Stomach (tissue), 19 donors: Measurements from ENCODE around the gene SLC35D2. TPM values are rescaled to one million over a fixed set of nuclear protein-coding genes. Genes with fewer than 3 reads are reported as not detected.
A peak's percentile ranks its signal among the peaks of the same experiment; 100 is the strongest.

Experiments used
- DNase-seq, 2 donors: peaks; one replicate each; pipeline versions ENCODE4 v3.0.0 to v3.0.0-alpha.2; 2013 to 2019
- H3K27ac ChIP-seq, 5 donors: fragments of 200-600 bp in 4 of 5; sonication (generic) in 4 of 5; one replicate each; pipeline ENCODE4 v1.5.1; 2013 to 2019; ENCODE audit warnings: mild to moderate bottlenecking in 1 of 5, moderate library complexity in 1 of 5
- H3K27me3 ChIP-seq, 3 donors: fragments of 200-600 bp; sonication (generic); one replicate each; pipeline ENCODE4 v1.5.1; 2017 to 2019; ENCODE audit warnings: mixed run types in 1 of 3
- H3K36me3 ChIP-seq, 4 donors: fragments of 200-600 bp; sonication (generic); 1 replicate in 3 of 4; 2 replicates in 1 of 4; pipeline ENCODE4 v1.5.1; 2016 to 2019
- H3K4me1 ChIP-seq, 4 donors: fragments of 200-600 bp; sonication (generic); one replicate each; pipeline ENCODE4 v1.5.1; 2016 to 2019
- H3K4me3 ChIP-seq, 4 donors: fragments of 200-600 bp; sonication (generic) in 3 of 4; one replicate each; pipeline ENCODE4 v1.5.1; 2016 to 2019; ENCODE audit warnings: mild to moderate bottlenecking in 1 of 4
- H3K9me3 ChIP-seq, 4 donors: fragments of 200-600 bp; sonication (generic); one replicate each; pipeline ENCODE4 v1.5.1; 2016 to 2019
- CTCF ChIP-seq, 7 experiments: fragments of 450-650 bp in 4 of 7; fragments of 200-600 bp in 3 of 7; sonication (generic) in 3 of 7; IDR thresholded peaks; one replicate each; pipeline ENCODE4 v1.5.1; 2016 to 2019; ENCODE audit warnings: antibody characterized with exemption in 7 of 7, control low read depth in 2 of 7, mild to moderate bottlenecking in 1 of 7
- EP300 ChIP-seq: sonication (generic); formaldehyde crosslinking; IDR thresholded peaks from one replicate; pipeline ENCODE4 v1.6.1; 2017; ENCODE audit warnings: antibody characterized with exemption
- POLR2A ChIP-seq, 4 donors: fragments of 450-650 bp; IDR thresholded peaks; one replicate each; pipeline ENCODE4 v1.6.1; 2016; ENCODE audit warnings: antibody characterized with exemption in 4 of 4, control low read depth in 2 of 4, mild to moderate bottlenecking in 1 of 4, moderate library complexity in 1 of 4
- POLR2AphosphoS5 ChIP-seq, 3 donors: sonication (generic); formaldehyde crosslinking; IDR thresholded peaks; one replicate each; pipeline ENCODE4 v1.6.1; 2016; ENCODE audit warnings: antibody characterized with exemption in 3 of 3
- WGBS, 5 donors: extraction: QIAGEN DNeasy Blood & Tissue Kit in 3 of 5; methylation state at CpG; one replicate each; pipeline versions ENCODE4 v1.1.5 to v1.1.7; 2013 to 2018; 5-methylcytosine and 5-hydroxymethylcytosine counted together
- intact Hi-C: fragments of 100-400 bp; cut with DNase I; formaldehyde crosslinking; loops from one replicate; pipeline ENCODE4 v1.15.1; 2023; ENCODE audit warnings: low total_unique reads
- long read RNA-seq, 10 donors: transcript quantifications; one replicate each; lab custom pipeline, GENCODE V29; 2026
- polyA plus RNA-seq, 3 donors: library from polyadenylated mRNA; stranded (reverse); fragments of 200-250 nt; gene quantifications; one replicate each; pipeline ENCODE4 v1.2.3, GENCODE V29; 2013
- total RNA-seq, 5 donors: library from RNA; depleted of rRNA; stranded (reverse); fragments of >200 nt; gene quantifications; one replicate each; pipeline versions ENCODE4 v1.1.0 to v1.2.3, GENCODE V29; 2014 to 2016
- donor health status: healthy with polysubstance abuse.
- donor health status: Bipolar disorder and iron deficiency.
- donor health status: healthy.

Gene SLC35D2
- total RNA-seq (10 to 100 TPM; 13.8 to 43.3 (median 20.7) TPM), polyA plus RNA-seq (10 to 100 TPM; 21.5 to 42.0 (median 23.3) TPM)
- long read RNA-seq, donor 1, partial matches to known transcripts: 37 of 41 reads
- long read RNA-seq, donor 1, other reads (novel, unspliced or antisense): 0 of 41 reads
- long read RNA-seq, donor 2, partial matches to known transcripts: 36 of 38 reads
- long read RNA-seq, donor 2, other reads (novel, unspliced or antisense): 0 of 38 reads
- long read RNA-seq, donor 3, partial matches to known transcripts: 0 of 1 reads
- long read RNA-seq, donor 3, other reads (novel, unspliced or antisense): 0 of 1 reads
- long read RNA-seq, donor 4, partial matches to known transcripts: 0 of 2 reads
- long read RNA-seq, donor 4, other reads (novel, unspliced or antisense): 0 of 2 reads
- long read RNA-seq, donor 5, partial matches to known transcripts: 16 of 19 reads
- long read RNA-seq, donor 5, other reads (novel, unspliced or antisense): 0 of 19 reads
- long read RNA-seq, donor 6, transcript SLC35D2-201 (12 exons, 1,626 nt): major isoform, 11 of 11 reads
- long read RNA-seq, donor 6, partial matches to known transcripts: 0 of 11 reads
- long read RNA-seq, donor 6, other reads (novel, unspliced or antisense): 0 of 11 reads
- long read RNA-seq, donor 7, transcript SLC35D2-201 (12 exons, 1,626 nt): major isoform, 6 of 7 reads
- long read RNA-seq, donor 7, partial matches to known transcripts: 0 of 7 reads
- long read RNA-seq, donor 7, other reads (novel, unspliced or antisense): 0 of 7 reads
- long read RNA-seq, donor 8, transcript SLC35D2-201 (12 exons, 1,626 nt): major isoform, 6 of 6 reads
- long read RNA-seq, donor 8, partial matches to known transcripts: 0 of 6 reads
- long read RNA-seq, donor 8, other reads (novel, unspliced or antisense): 0 of 6 reads
- long read RNA-seq, donor 9, partial matches to known transcripts: 0 of 3 reads
- long read RNA-seq, donor 9, other reads (novel, unspliced or antisense): 0 of 3 reads
- long read RNA-seq, donor 10, partial matches to known transcripts: 0 of 4 reads
- long read RNA-seq, donor 10, other reads (novel, unspliced or antisense): 0 of 4 reads

DNA sequence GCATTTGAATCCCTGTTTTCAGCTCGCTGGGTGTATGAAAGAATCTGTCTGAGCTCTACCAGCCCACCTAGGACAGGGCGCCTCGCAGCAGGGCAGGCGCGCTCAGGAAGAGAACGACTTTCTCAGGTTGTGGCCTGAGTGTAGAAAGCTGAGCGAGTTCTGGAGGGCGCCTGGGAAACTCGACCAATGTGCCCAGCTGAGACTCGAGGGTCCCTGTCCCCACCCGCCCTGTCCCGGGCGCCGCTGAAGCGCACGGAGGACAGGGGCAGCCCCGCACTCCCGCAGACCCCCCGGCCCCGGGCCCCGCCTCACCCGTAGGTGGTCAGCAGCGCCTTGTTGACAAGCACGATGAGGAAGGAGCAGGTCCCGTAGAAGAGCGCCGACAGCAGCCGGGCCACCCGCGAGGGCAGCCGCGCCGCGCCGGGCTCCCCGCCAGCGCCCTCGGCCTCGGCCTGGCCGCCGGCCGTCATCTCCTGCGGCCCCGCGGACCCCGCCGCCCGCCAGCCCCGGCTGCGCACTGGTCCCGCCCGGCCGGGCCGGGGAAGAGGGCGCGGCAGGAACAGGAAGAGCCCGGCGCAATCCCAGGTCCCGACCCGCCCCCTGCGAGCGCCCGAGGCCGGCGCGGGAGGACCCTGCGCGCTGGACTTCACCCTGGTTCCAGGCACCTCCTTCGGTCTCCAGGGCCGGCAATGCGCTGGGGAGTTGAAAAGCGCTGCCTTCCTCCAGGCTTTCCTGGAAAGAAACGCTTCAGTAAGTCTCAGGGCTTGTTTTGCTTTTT lies at the start of gene SLC35D2:
Gene SLC35D2 (minus strand): TSS at position 547 of the 778 bp plus-strand sequence. CDS start 77 bp downstream, at position 470.
- intact Hi-C loops: no loop called here
- WGBS, 5 donors: 1 to 2% (median 1%) methylated on average over 27 to 73 of the region's 73 CpGs
- TF ChIP-seq EP300: no peak
- peak in 2 of 3 donors; percentile 51 to 65 for TF ChIP-seq POLR2AphosphoS5 (IDR thresholded peaks at IDR 0.05)
- no peak for TF ChIP-seq POLR2A (IDR thresholded peaks at IDR 0.05)
- TF ChIP-seq CTCF (IDR thresholded peaks at IDR 0.05): peak in 1 of 7 experiments; percentile 10
- no peaks in the 10 kb centered on the region for H3K27me3 ChIP-seq
- peaks cover 0 to 3% (median 0%) of the 10 kb centered on the region in 4 donors for H3K36me3 ChIP-seq
- peaks cover 18 to 76% (median 35%) of the 10 kb centered on the region in 4 donors for H3K4me1 ChIP-seq
- peak within 1 kb of the TSS; percentile 85 to 98 (median 91) for H3K27ac ChIP-seq
- no peaks in the 10 kb centered on the region for H3K9me3 ChIP-seq
- DNase-seq: peak; percentile 75 to 89
- H3K4me3 ChIP-seq: peak within 1 kb of the TSS; percentile 66 to 87 (median 70)

DNA sequence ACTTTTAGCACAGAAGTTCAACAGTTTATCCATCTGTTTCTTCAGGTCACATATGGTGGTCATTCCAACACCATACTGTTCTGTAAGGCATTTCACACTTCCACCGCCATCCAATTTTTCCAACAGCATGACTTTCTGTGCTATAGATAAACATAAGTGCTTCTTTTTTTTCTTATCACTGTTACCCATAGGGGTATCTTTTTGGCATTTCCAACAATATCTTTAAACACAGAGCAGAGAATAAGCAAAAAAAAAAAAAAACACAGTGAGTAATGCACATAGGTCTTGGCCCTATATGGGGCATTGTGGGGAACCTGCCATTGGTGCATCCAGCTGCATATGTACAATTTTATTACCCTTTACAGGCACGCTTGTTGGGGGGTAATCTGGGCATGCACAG lies 46.9 kb upstream of the SLC35D2 start:
- H3K27me3 ChIP-seq: no peaks in the 10 kb centered on the region
- H3K36me3 ChIP-seq: no peaks in the 10 kb centered on the region
- WGBS, 5 donors: 89 to 96% (median 95%) methylated on average over 2 of the region's 2 CpGs
- DNase-seq: no peak
- no peak overlapping the region for H3K4me3 ChIP-seq
- H3K4me1 ChIP-seq: no peaks in the 10 kb centered on the region
- H3K27ac ChIP-seq: no peak overlapping the region
- TF ChIP-seq POLR2A (IDR thresholded peaks at IDR 0.05): no peak
- TF ChIP-seq CTCF (IDR thresholded peaks at IDR 0.05): no peak
- TF ChIP-seq POLR2AphosphoS5 (IDR thresholded peaks at IDR 0.05): no peak
- TF ChIP-seq EP300: no peak
- intact Hi-C loops: loop anchor here (10.0 kb wide), 1 partner anchor 224 kb away; the partner anchor contains the start of gene PRXL2C
- peaks cover 0 to 6% (median 0%) of the 10 kb centered on the region in 4 donors for H3K9me3 ChIP-seq

- H3K9me3 ChIP-seq: no peaks in the 10 kb centered on the region
- no peaks in the 10 kb centered on the region for H3K36me3 ChIP-seq
- intact Hi-C loops: loop anchor here (10.0 kb wide), 1 partner anchor 225 kb away; the partner anchor contains the start of gene PRXL2C
- H3K27me3 ChIP-seq: no peaks in the 10 kb centered on the region
- no peak overlapping the region for H3K4me3 ChIP-seq
- H3K4me1 ChIP-seq: no peaks in the 10 kb centered on the region
- no peak for DNase-seq
- TF ChIP-seq POLR2A (IDR thresholded peaks at IDR 0.05) (no peak), CTCF (IDR thresholded peaks at IDR 0.05) (no peak), EP300 (no peak), POLR2AphosphoS5 (IDR thresholded peaks at IDR 0.05) (no peak)
- H3K27ac ChIP-seq: no peak overlapping the region
Observed at GRCh38 chr9:96429732-96430131, 46.2 kb upstream of the SLC35D2 start.
